IPS DF 19.7 (cell line): ENCODE data around the gene AKAP13.

Experiments
- DNase-seq: peaks from one replicate; pipeline ENCODE4 v3.0.0-alpha.2; 2013; ENCODE audit warnings: low read depth, low spot score

AKAP13 gene

GRCh38 chr15:85621094-85621493 is 240.7 kb downstream of the AKAP13 start:
- no peak for DNase-seq

GRCh38 chr15:85622221-85622831 is 241.9 kb downstream of the AKAP13 start:
- DNase-seq, result no peak

GRCh38 chr15:85623315-85624049 is 243.1 kb downstream of the AKAP13 start:
- DNase-seq, result no peak

GRCh38 chr15:85624291-85624801 is 243.9 kb downstream of the AKAP13 start:
- no peak for DNase-seq

GRCh38 chr15:85625166-85625830 is 244.9 kb downstream of the AKAP13 start:
- no peak for DNase-seq

- DNase-seq, result no peak
Measured at GRCh38 chr15:85625856-85626255, 245.5 kb downstream of the AKAP13 start.

- no peak for DNase-seq
Measured at GRCh38 chr15:85627213-85627935, 247.0 kb downstream of the AKAP13 start.

GRCh38 chr15:85630311-85630710 is 249.9 kb downstream of the AKAP13 start:
- DNase-seq, result no peak

GRCh38 chr15:85631018-85631417 is 250.6 kb downstream of the AKAP13 start:
- DNase-seq, result no peak

- no peak for DNase-seq
Measured at GRCh38 chr15:85632014-85632413, 251.6 kb downstream of the AKAP13 start.

GRCh38 chr15:85633859-85634258 is 253.5 kb downstream of the AKAP13 start:
- DNase-seq, result no peak

- no peak for DNase-seq
Measured at GRCh38 chr15:85636351-85636750, 255.9 kb downstream of the AKAP13 start.

- DNase-seq, result no peak
Measured at GRCh38 chr15:85639752-85640381, 259.5 kb downstream of the AKAP13 start.

GRCh38 chr15:85642065-85642692 is 261.8 kb downstream of the AKAP13 start:
- DNase-seq, result no peak

- no peak for DNase-seq
Measured at GRCh38 chr15:85642693-85643066, 262.3 kb downstream of the AKAP13 start.

- DNase-seq, result no peak
Measured at GRCh38 chr15:85646538-85647091, 266.2 kb downstream of the AKAP13 start.

- DNase-seq, result no peak
Measured at GRCh38 chr15:85649372-85649771, 269.0 kb downstream of the AKAP13 start.

- no peak for DNase-seq
Measured at GRCh38 chr15:85651548-85651947, 271.1 kb downstream of the AKAP13 start.

GRCh38 chr15:85652457-85652856 is 272.1 kb downstream of the AKAP13 start:
- no peak for DNase-seq

- DNase-seq, result no peak
Measured at GRCh38 chr15:85657132-85657531, 276.7 kb downstream of the AKAP13 start.

GRCh38 chr15:85658816-85659215 is 278.4 kb downstream of the AKAP13 start:
- DNase-seq, result no peak
